ENCODE data around the gene ZNF236. TPM values are rescaled to one million over a fixed set of nuclear protein-coding genes. Genes with fewer than 3 reads are reported as not detected.
A peak's percentile ranks its signal among the peaks of the same experiment; 100 is the strongest.

The ZNF236 gene
- total and polyA plus RNA-seq, 2 of the 8 experiments (the other 6 are each of a cell fraction or from before 2014, with no cell fraction given) = 6.7 to 14.5 TPM

- Histone ChIP-seq H3K56ac (replicated peaks; ENCODE audit: insufficient read length, low read depth, low read length) (peak overlapping the region; percentile 72), H2AFZ (ENCODE audit: low read length) (no peak overlapping the region), H2BK15ac (ENCODE audit: low read length) (peak overlapping the region; percentile 65; the same call in 1 of the 2 replicates), H2BK5ac (ENCODE audit: low read depth, low read length) (peak overlapping the region; percentile 55; the same call in 1 of the 2 replicates), H3K27ac (ENCODE audit: low read depth, low read length) (no peak overlapping the region), H2BK20ac (ENCODE audit: low read length) (0 out of 2 replicates have a peak overlapping the region, but pooled peaks have one; percentile 23), H3K79me1 (ENCODE audit: low read depth, low read length) (no peaks in the 10 kb centered on the region), H3K79me2 (ENCODE audit: control insufficient read depth in 1 of 2, insufficient read depth in 2 of 2, low read length in 2 of 2) (no peaks in the 10 kb centered on the region), H2AK5ac (ENCODE audit: low read depth, low read length) (no peak overlapping the region), H2BK12ac (ENCODE audit: low read depth, low read length) (peak overlapping the region; percentile 35; the same call in 1 of the 2 replicates), H4K91ac (replicated peaks; ENCODE audit: insufficient read length, low read length) (peak overlapping the region; percentile 64), H3K23ac (ENCODE audit: insufficient read length) (no peak overlapping the region), H3K14ac (ENCODE audit: insufficient read length) (no peak overlapping the region), H4K5ac (ENCODE audit: insufficient read length, low read depth, low read length) (no peak overlapping the region), H4K8ac (ENCODE audit: extremely low read depth, insufficient read depth, low read length) (no peak overlapping the region), H3K9ac (replicated peaks in 1 of 4; ENCODE audit: extremely low read depth in 1 of 4, low read depth in 3 of 4, low read length in 3 of 4) (no peak overlapping the region), H2BK120ac (replicated peaks; ENCODE audit: low read depth, low read length) (no peak overlapping the region), H4K20me1 (replicated peaks in 1 of 2; ENCODE audit: control insufficient read depth in 1 of 2, insufficient read depth in 2 of 2, low read length in 2 of 2) (no peaks in the 10 kb centered on the region), H3K9me3 (ENCODE audit: insufficient read depth in 2 of 2, low read depth in 1 of 2, low read length in 1 of 2) (peaks cover 0 to 2% of the 10 kb centered on the region in 2 experiments; a peak in 1 of 4 replicates), H3K18ac (ENCODE audit: extremely low read depth, low read length) (no peak overlapping the region), H3K23me2 (ENCODE audit: low read depth, low read length) (peaks cover 6% of the 10 kb centered on the region), H3K27me3 (replicated peaks in 1 of 4; ENCODE audit: control insufficient read depth in 3 of 4, extremely low read depth in 1 of 4, insufficient read depth in 3 of 4, low read length in 3 of 4) (no peaks in the 10 kb centered on the region), H3K4me2 (ENCODE audit: insufficient read depth in 1 of 2, low read depth in 2 of 2, low read length in 2 of 2) (no peak overlapping the region), H3K4me3 (ENCODE audit: extremely low read depth in 1 of 4, insufficient read depth in 2 of 4, low read depth in 3 of 4, low read length in 4 of 4) (no peak overlapping the region), H3K36me3 (ENCODE audit: control insufficient read depth in 2 of 4, insufficient read depth in 4 of 4, low read length in 3 of 4) (no peaks in the 10 kb centered on the region), H3K4me1 (replicated peaks in 1 of 4; ENCODE audit: control insufficient read depth in 3 of 4, insufficient read depth in 4 of 4, low read length in 3 of 4) (peaks cover 4 to 22% (median 14%) of the 10 kb centered on the region in 4 experiments), H3K4ac (replicated peaks; ENCODE audit: insufficient read length, low read depth, low read length) (peak overlapping the region; percentile 27)
- no peak for DNase-seq (ENCODE audit: low read depth in 1 of 2, low spot score in 2 of 2)
- no peak for FAIRE-seq
- CTCF ChIA-PET (ENCODE audit: partially characterized antibody) = interaction anchor here (0.6 to 5.4 kb wide), 5 partner anchors 10 to 48 kb away, joined by 3 to 73 read pairs (median 4); no protein-coding TSS in a partner anchor
- POLR2A ChIA-PET (ENCODE audit: partially characterized antibody) = no interaction called here
- 93% methylated on average over 6 of the region's 6 CpGs; no CpG with 5 or more reads in 1 of the 2 experiments for WGBS, 2 experiments (ENCODE audit: extremely low coverage in 1 of 2, insufficient coverage in 1 of 2, insufficient read length in 1 of 2, insufficient replicate concordance in 2 of 2, low coverage in 1 of 2, low lambda C conversion rate in 2 of 2, missing lambda C conversion rate in 1 of 2)
- TF ChIP-seq SP1 (IDR thresholded peaks at IDR 0.05; ENCODE audit: low read depth, low read length) = no peak
Observed at GRCh38 chr18:76972241-76972640, 149.9 kb downstream of the ZNF236 start.

All from H1 (cell line).